NCI-H1105 (cell line): ENCODE results near the gene KIAA2012.

Experiments
- DNase-seq: peaks from one replicate; lab custom pipeline; 2025; lab: John Stamatoyannopoulos, UW

KIAA2012 gene

DNA sequence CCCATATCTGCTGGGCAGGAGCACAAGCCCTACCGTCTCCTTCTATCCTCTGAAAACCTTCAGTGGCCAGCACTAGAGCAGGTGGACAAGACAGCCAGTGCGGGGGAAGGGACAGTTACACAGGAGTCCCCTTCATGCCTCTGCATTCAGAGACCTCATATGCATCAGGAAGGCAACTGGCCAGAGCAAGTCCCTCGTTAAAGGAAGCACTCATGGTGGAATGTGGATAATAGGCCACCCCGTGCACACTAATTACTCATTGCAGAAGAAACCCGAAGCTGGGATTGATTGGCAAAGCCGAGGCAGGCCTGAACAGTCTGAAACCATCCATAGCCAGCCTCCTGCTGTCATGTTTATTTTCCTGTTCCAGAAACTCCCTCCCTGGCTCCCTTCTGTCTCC is 11.2 kb downstream of the KIAA2012 start:
- DNase-seq, result no peak

DNA sequence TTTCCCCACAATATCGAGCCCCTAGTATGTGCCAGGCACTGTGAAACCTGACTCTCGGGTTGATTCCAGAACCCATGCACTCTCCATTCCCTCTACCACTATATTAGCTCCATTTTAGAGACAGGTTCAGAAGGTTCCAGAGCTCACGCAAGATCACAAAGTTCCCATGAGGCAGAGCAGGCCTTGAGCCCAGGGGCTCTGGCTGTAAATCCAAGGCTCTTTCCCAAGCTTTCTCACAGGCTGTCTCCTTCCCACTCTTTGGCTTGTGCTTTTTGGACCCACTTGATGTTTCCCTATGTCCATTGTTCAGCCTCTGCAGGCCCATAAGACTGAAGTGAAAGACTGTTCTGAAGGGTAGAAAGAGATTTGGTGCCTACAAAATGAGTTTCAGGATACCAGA is 15.7 kb downstream of the KIAA2012 start:
- no peak for DNase-seq

DNA sequence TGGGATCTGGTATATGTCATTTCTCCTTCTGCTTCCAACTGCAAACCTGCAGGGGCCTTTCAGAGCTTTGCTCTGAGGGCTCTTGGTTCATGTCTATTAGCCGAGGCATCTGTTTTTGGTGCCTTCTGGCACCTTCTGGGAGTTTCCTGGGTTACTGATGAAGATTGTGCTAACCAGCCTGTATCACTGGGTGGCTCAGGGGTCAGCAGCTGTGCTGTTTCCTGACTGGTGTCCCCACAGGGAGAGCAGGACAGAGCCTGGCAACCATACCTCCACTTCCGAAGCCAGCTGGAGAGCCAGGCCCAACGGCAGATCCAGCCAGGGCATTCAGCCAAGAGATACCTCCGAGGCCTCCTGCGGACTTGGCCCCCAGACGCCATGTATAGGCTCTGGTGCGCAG is 17.5 kb downstream of the KIAA2012 start:
- no peak for DNase-seq

DNA sequence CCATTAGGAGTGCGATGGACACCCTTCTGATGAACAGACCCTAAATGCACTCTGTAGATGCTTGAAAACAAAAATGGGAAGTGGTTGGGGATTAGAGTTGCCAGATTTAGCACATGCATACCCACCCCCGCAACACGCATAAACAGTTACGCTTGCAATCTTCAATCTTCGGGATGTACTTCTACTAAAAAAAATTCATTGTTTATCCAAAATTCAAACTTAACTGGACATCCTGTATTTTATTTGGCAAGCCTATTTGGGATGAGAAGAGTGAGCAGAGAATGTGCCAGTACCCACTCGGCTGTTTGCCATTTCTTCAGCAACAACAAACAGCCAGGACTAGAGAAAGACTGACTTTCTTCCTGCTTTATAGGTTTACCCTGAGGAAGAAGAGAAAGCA is 18.4 kb downstream of the KIAA2012 start:
- DNase-seq, result no peak

DNA sequence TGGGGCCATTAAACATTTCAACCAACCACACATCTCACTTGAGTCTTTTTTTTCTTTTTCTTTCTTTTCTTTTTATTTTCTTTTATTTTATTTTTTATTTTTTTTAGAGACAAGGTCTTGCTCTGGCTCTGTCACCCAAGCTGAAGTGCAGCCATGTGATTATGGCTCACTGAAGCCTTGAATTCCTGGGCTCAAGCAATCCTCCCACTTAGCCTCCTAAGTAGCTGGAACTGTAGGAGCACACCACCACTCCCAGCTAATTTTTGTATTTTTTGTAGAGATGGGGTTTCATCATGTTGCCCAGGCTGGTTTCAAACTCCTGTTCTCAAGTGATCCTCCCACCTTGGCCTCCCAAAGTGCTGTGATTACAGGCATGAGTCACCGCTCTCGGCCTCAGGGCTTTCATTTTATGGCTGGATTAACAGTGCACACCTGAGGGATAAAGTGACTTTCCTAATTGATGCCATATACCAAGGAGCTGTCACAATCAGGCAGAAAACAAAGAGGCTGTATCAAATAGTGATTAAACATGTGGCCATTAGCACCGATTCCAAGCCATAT is 21.5 kb downstream of the KIAA2012 start:
- no peak for DNase-seq

DNA sequence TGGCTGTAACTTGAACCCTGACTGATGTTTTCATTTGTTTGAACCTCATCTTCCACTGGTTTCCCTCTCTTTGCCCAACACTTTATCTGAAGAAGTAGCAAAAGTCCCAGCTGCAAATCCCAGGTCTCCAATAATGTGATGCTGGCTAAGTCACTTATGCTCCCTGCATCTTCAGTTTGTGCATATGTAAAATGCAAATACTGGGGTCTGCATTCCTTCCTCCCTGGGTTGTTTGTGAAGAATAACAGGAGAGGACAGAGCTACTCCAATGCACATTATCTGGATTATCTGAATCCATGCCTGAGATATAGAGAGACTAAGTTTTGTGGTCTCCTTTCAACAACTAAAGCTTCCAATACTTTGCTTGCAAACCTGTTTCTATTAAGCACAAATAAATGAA is 22.2 kb downstream of the KIAA2012 start:
- no peak for DNase-seq

DNA sequence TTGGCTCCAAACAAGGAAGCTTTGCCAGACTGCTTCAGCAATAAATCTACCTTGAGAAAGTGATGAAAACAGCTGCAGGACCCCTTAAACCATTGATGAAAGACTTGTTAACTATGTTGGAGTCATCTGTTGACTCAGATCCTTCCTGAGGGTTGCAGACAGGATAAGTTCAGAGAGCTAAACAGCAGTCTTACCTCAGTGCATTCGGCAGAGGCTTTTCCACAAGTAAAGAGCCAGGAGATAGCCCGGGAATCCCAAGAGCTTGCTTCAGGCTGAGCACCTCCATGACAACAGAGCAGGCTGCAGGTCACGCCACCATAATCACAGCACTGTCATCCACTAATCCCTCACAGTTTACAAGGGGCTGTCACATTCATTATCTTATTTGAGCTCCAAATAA is 23.7 kb downstream of the KIAA2012 start:
- DNase-seq, result no peak

DNA sequence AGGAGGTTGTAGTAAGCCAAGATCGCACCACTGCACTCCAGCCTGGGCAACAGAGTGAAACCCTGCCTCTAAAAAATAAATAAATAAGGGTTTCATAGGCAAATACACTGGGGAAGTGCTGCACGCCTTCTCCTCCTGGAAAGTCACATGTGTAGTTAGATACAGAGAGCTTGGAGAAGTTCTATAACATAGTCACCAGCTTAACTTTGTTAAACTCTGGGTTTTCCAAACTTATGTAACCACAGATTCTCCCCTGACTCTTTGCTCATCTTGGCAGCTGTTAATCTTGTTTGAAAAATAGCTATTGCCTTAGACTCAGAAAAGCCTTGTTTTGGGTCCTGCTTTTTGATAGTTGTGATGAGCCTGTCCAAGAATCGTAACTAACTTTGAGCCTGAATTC is 25.2 kb downstream of the KIAA2012 start:
- no peak for DNase-seq

DNA sequence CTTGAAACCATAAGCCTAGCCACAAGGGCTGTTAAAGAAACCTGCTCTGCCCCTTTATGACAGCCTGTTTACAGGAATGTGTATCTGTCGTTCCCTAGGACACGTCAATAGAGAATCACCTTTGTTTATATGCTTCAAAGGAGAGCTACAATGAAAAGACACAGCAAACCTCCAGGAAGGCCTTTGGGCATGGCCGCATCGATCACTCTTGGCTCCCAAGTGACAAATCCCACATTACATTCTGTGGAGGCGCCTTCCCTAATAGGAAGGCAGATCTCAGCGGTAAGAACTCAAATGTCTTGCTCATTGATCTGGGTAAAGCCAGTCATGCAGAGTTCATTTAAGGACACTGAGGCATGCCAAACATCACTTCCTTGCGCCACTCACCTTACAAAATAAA is 26.5 kb downstream of the KIAA2012 start:
- no peak for DNase-seq

DNA sequence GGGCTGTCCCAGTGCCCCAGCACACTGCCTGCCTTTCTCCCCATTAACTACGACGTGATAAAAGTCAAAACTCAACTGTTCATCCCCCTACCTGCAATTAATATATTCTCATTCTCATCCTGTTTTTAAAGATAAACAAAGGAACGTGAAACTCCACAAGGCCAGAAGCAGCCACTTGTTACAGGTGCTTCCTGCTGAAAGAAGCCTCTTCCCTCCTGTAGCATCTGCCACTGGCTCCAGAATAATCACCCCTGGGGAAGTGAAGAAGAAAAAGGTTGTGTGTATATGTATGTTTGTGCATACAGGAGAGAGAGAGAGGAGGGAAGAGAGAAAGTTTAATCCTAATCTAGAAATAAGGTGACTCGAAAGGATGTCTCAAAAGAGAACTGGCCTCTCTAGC is 27.1 kb downstream of the KIAA2012 start:
- DNase-seq, result no peak

DNA sequence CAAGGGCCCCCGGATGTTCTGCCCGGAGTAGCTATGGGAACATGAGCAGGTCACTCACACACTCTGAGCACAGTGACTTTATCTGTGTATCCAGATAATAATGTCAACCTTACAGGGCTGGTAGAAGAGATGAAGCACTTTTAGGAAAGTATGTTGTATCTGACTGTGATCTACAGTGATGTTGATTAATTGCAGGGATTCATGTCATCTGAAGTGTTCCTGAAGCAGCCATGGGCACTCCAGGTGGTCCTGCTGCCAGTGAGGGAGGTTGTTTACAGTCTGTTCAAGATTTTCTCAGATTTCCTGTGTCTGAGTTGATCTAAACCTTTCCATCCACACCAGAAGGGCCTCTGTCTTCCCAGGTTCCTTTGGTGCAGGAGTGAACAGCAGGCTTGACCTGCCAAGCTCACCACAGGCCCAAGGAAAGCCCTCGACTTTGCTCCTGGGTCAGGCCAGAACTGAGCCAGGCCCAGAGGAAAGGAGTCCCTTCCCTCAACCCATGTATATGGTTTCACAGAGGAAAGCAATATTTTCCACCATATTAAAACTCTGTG is 28.0 kb downstream of the KIAA2012 start:
- no peak for DNase-seq

DNA sequence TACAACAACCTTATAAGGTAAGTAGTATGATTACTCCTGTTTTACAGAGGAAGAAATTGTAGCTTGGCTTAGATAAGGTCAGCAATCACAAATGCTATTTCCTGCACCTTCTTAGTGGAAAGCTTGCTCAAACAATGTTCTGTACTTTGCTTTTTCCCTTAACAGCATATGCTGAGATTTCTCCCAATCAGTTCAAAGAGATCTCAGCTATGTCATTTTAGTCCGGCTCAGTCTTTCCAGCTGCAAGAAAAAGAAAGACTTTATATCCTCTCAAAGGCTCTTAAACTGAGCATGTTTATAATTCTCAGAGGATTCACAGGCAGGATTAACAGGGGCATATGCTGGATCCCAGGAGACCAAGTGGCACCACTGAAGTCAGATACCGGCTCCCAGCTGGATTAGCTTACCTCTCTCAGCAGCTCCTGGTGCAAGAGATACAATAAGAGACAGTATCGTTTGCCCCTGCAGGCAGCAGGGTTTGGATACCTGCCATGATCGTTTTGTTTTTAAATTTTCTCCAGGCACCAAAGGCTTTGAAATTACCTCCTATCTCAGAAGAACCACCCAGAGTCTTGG is 29.5 kb downstream of the KIAA2012 start:
- no peak for DNase-seq

DNA sequence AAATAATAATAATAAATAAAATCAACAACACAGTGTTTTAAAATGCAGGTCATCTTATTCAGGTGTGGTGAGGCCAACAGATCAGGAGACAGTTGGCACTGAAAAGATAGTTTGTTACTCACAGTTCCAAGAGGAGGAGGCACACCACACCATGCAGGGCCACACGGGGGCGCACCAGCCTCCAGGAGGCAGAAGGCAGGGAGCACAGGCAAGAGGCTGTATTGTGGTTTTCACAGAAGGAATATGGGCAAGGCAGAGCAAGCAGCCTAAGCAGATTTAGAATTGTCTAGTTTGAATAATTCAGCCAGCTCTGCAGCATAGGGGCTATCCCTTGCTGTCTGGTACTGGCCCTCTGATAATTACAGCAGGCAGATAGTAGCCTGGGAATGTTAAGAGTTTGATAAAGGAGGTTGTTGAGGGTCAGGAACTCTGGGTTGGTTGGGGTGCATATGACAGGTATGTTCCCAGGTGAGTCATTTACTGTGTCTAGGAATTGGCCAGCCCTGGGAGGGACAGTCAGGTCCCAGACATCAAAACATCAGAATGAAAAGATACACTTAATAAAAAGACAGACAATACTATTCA is 31.3 kb downstream of the KIAA2012 start:
- DNase-seq, result no peak

DNA sequence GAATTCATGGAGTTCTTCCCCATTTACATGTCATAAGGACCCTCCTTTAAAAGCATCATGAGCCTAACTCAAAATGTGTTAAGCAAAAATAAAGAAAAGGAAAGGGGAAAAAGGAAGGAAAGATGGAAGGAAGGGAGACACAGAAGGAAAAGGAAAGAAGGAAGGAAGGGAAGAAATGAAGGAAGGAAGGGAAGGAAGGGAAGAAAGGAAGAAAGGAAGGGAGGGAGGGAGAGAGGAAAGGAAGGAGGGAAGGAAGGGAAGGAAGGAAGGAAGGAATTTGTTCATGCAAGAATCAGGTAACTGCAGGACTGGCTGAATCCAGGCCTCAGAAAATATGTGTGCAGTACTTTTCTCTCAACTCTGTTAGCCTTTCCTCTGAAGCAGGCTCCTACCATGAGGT is 32.0 kb downstream of the KIAA2012 start:
- DNase-seq, result no peak

DNA sequence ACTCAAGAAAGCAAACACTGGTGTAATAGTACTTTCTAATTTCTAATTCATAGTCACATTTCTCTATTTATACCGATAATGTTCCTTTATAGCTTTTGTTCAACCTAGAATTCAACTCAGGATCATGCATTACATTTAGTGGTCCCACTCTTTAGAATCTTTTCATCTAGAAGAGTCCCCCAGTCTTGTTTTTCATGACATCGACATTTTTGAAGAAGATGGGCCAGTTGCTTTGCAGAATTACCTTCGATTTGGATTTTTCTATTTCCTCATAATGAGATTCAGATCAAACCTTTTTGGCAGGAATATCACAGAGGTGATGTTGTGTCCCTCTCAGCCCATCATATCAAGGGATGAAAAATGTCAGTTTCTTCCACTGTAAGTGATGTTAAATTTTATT is 35.3 kb downstream of the KIAA2012 start:
- no peak for DNase-seq

DNA sequence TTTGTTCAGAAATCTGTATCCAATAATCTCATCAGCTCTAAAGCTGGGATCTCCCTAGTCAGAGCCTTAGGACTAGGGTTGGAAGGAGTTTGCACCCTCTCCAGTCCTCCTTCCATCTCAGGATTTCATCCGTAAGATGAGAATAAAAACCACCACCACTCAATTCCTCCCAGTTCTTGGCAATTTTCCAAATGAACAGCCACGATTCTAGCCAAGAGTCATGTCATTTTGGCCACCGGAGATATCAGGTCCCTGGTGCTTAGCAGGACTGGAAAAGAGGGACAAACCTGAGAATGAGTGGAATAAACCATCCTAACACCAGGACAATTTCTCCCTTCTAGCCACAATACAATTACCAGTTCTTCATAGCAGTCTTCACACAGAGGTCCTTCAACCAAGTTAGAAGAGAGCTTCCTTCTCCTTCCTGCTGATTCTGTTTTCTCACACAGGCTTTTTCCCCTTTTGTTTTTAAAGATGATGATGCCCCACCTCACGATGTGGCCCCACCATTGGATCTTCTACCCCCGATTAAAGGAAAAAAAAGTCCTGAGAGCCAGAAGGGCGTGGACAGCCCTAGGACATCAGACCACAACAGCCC is 36.2 kb downstream of the KIAA2012 start:
- no peak for DNase-seq

DNA sequence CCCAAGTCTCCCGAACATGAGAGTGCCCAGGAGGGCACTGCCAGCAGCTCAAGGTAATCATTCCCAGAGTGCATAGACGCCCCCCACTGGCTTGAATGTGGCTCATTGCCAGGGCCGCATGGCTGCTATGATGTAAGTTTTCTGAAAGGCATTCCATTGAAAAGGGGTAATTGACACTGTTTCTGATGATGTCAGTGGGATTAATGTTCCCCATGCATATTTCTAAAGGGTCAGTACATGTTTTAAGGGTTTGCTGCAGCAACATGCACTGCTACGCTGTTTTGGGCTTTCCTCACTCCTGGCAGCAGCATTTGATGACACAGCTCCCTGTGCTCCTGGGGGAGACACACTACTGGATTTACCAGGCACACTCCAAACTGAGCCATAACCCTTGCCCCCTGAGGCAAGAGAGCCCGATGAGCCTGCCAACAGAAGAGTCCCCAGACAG is 36.7 kb downstream of the KIAA2012 start:
- no peak for DNase-seq

DNA sequence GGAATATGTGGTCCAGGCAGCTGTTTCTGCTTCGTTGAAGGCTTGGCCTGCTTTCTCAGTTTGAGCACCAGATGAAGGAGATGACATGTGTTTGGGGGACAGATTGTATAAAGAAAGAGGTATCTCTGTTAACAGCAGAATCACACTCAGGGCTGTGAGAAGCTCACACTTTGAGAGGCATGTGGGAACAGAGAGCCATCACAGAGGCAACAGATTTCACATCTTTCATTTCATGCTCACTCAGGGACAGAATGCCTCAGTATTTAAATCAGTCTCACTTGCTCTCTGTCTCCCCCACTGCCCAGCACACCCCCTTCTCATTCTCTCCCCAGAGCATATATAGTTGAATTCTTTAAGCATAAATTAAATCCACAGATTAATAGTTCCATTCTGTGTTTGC is 37.4 kb downstream of the KIAA2012 start:
- no peak for DNase-seq

DNA sequence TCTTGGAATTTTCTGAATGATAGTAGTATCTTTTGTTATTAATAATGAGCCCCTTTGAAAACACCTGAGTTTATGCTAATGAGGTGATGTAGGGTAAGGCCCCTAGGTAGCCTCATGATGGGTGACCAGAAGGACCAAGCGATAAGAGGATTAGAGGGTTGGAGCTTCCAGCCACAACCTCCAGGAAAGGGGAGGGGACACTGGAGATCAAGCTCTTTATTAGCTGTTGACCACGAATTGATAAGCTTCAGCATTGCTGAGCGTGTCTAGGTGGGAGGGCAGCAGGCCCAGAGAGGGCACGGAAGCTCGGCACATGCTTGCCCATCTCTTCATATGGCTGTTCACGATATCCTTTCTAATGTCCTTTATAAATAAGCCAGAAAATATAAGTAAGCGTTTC is 39.0 kb downstream of the KIAA2012 start:
- DNase-seq, result no peak

DNA sequence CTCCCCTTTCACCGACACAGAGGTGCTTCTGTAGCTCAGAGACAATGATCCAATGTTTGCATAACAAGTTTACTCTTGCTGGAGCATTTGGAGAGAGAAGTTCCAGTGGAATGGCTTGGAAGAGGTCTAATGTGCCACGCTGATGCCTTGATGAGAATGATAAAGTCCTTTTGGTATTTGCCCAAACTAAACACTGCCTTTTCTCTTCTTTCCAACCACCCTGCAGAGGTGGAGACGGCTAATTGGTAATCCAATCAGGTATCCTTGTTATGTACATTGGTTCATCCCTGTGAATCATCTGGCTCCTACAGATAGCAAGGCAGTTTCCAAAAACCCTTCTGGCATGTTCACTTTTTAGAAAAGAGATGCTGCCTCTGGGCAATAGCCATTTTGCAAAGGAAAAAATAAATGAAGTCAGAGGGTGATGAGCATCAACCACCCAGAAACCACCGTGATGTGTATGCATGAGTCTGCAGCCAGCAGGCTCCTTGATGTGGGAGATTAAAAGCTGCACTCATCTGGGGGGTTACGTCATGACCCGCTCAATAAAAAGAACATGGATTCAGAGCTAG is 40.6 kb downstream of the KIAA2012 start:
- DNase-seq, result no peak

DNA sequence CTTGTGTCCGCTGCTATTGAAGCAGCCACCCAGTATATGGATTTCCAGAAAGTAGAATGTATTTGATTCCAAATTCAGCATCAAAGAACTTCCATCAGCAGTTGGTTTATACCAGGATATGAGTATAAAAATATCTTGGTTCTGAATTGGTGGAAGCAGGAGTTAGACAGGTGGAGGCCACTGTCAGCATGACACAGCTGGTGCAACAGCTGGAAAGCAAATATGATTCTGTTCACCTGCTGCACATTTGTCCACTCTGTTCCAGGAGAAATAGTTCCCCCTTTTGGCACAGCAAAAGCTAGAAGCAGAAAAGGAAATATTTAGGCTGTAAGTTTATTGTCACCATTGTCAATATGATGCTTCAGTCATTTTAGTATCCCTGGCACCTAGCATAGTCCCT is 41.2 kb downstream of the KIAA2012 start:
- DNase-seq, result no peak

DNA sequence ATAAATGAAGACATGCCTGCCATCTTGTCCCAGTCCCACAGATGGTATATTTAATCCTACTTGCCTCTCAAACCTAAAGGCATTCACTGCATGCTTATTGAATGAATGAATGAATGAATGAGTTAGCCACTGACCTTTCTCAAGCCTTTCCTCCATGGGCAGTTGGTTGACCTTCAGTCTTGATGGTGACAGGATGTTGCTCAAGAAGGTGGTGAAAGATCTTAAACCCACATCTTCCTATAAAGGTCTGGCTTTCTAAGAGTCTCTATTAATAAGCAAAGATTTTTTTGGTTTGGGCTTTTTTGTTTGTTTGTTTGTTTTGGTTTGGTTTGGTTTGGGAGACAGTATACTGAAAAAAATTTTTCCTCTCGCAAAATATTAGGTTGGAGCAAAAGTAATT is 41.7 kb downstream of the KIAA2012 start:
- DNase-seq, result no peak

DNA sequence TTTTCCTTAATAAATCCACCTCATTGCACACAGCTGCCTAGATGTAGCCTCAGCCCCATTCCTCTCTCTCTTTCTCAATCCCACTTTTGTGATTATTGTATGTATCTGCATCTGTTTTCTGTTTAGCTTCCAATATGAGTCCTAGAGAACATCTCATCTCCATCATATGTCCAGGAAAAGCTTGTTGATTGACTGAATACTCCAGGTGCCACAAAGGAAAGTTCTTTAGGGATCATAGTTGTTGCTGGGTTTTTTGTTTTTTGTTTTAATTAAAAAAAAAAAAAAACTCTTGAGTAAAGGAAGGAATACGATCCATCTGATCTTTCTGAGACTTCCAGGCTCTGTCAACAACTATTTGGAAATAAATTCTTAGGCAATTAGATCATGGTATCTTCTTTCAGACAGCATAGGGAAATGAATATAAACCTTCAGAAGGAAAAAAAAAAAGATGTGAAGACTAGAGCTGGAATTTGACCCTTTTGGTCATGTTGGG is 42.5 kb downstream of the KIAA2012 start:
- DNase-seq, result no peak
